Erythroblast (primary cell): ENCODE measurements around the gene FNDC3A.

ENCODE experiments used
- DNase-seq, 2 experiments: peaks; one replicate each; lab custom pipeline; 2025; lab: John Stamatoyannopoulos, UW
- GATA1 ChIP-seq: IDR thresholded peaks from 2 replicates; pipeline ENCODE4 v1.6.1; 2011; ENCODE audit warnings: low read depth, mild to moderate bottlenecking, control low read depth, low read length, moderate library complexity
- POLR2A ChIP-seq: IDR thresholded peaks from 2 replicates; pipeline ENCODE4 v1.6.1; 2011; ENCODE audit warnings: mild to moderate bottlenecking, low read length

Gene FNDC3A

DNA sequence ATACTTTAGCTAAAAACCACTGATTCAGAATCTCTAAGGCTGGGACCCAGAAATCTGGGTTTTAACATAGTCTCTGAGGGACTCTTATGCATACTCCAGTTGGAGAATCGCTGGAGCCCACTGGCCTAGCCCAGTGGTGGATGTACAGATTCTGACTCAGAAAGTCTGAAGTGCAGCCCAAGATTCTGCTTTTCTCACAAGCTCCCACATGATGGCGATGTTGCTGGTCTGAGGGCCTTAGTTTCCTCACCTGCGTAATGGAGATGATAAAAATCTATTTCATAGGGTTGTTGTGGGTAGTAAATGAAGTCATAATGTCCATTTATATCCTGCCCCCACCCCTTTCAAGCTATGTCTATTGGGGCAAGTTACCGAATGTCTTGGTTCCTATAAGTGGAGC, 264.3 kb downstream of the FNDC3A start:
- DNase-seq = peak; percentile 32 to 44
- TF ChIP-seq POLR2A (no peak), GATA1 (no peak)

DNA sequence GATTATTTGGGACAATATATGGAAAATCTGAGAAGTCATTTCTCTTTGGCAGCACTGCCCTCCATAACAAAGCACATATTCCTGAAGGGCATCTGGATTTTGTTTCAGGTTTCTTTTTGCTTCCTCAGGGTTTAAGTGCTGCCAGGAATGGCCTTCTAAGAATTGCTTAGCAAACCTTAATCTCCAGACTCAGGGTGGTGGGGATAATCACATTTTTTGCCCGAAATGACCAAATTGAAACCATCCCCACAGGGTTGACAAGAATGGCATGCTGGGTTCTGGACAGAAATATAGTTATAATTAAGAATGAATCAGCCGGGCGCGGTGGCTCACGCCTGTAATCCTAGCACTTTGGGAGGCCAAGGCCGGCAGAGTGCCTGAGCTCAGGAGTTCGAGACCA, 265.6 kb downstream of the FNDC3A start:
- no peak for TF ChIP-seq POLR2A
- no peak for TF ChIP-seq GATA1
- DNase-seq = no peak

DNA sequence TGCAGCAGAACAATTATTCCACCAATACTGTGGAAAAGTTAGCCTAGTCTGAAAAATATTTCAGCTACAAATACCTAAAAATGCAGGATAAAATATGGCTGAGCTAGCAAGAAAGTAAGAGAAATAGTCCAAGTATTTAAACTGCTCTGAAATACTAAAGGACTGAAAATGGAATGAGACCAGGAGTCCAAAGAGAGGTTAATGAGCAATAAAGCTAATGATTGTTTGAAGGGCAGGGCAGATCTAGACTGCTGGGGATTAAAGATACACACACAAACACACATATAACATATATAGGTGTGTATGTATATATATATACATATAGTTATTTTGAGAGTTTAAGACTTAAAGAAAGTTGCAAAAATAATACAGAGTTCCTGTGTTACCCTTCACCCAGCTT, 269.4 kb downstream of the FNDC3A start:
- no peak for TF ChIP-seq POLR2A
- TF ChIP-seq GATA1 = no peak
- DNase-seq = no peak

GRCh38 chr13:49246850-49247642, 271.3 kb downstream of the FNDC3A start:
- TF ChIP-seq POLR2A (no peak), GATA1 (no peak)
- peak in 1 of 2 experiments; percentile 49 for DNase-seq

GRCh38 chr13:49247643-49248621, 272.2 kb downstream of the FNDC3A start, which contains the start of gene CDADC1:
TSS of gene CDADC1 (plus strand) at chr13:49247925. CDS start at chr13:49248038, 113 bp downstream.
- peak; percentile 97 for DNase-seq
- TF ChIP-seq POLR2A (peak; percentile 96), GATA1 (no peak)

GRCh38 chr13:49248622-49249002, 272.9 kb downstream of the FNDC3A start:
- TF ChIP-seq GATA1 (no peak), POLR2A (no peak)

GRCh38 chr13:49251326-49251725, 275.6 kb downstream of the FNDC3A start:
- DNase-seq = no peak
- TF ChIP-seq GATA1 (no peak), POLR2A (no peak)

More at GRCh38 chr13:49248622-49249002, 272.9 kb downstream of the FNDC3A start:
- peak in 1 of 2 experiments; percentile 74 for DNase-seq

DNA sequence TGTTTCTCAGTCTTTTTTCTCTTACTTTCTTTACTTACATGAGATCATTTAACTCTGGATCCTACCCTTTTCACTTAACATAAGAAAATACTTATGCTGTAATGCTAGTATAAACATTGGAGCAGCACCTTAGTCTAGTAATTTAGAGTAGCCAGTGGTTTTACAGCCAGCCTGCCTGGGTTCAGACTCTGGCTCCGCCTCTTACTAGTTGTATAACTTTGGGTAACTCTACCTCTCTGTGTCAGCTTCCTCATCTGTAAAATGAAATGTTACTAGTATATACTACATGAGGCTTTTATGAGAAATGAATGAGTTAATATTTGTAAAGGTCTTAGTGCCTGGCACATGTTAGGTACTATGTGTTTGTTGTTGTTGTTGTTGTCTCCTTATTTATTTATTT, 277.6 kb downstream of the FNDC3A start:
- DNase-seq = no peak
- TF ChIP-seq POLR2A (no peak), GATA1 (no peak)

- DNase-seq = no peak
- TF ChIP-seq POLR2A (no peak), GATA1 (no peak)
Measured at GRCh38 chr13:49254007-49254406, 278.3 kb downstream of the FNDC3A start.

DNA sequence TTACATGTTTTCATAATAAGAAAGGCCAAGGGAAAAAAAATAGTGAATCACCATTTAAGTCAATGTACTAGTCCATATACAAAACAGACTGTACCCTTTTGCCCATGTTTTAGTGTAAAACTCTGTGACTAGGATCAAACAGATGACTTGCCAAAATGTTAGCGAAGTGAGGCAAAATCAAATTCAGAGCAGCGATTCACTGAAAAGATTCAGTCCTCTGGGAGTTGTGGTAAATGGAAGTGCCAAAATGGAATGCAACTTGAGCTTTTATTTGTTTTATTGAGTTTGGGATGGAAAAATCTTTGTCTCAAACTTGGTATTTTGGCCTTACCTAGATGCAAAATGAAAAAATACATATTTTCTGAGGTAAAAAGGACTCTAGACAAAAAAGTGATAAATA, 281.1 kb downstream of the FNDC3A start:
- TF ChIP-seq POLR2A (no peak), GATA1 (no peak)
- DNase-seq = no peak

DNA sequence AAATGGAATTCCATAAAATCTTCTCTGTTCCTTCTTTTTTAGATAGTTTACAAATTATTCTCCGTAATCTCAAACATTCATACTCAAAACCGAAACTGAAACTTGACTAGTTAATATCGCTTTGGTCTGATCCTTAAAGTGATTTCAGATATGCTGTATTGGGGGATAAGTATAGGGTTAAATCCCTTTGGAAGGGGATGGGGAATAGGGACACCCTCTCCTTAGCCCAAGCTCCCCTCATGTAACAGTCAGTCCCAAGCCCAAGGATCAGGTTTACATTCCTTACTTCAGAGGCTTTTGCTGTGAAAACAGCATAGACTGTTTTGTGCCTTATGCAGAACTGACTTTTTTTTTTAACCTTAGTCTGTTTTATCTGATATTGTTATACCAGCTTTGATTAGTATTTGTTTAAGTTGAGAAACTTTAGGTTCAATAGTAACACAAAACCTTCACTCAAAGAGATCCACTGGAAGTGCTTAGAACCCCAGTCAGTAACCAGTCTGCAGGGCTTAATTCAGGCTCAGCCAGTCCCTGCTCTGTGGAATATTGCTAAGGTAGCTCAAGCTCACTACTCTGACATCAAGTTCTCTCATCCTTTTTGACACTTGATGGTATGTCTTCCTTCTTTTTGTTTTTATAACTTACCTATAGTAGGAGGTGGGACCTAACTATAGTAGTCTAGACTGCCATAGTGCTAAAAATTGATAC, 282.5 kb downstream of the FNDC3A start:
- TF ChIP-seq GATA1 (no peak), POLR2A (no peak)
- DNase-seq = no peak
